ENCODE results near the gene MIB2. TPM values are rescaled to one million over a fixed set of nuclear protein-coding genes. Genes with fewer than 3 reads are reported as not detected.
"Not testable (repeated sequence)": the region's sequence is repeated elsewhere in the genome, so short reads cannot be mapped to it uniquely, and the experiment has no call there.

The MIB2 gene
- polyA plus RNA-seq, 1 donor from 2014 or later: 106 TPM

DNA sequence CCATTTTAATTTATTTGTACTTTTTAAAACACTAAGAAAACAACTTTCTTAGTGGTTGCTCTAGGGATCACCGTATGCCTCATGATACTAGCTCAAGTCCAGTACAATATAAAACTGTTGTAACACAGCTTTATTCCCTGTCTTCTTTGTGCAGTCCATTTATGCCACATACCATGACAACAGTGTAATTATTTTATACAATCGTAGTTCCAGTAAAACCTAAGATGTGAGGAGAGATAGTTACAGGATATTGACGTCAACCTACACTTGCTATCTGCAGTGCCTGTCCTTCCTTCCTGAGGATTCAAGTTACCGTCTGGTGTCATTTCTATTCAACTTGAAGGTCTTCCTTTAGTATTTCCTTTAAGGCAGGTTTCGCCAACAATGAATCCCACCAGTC lies 31.0 kb downstream of the MIB2 start:
- not testable (repeated sequence) for H3K27me3 ChIP-seq (ENCODE audit: insufficient read depth, low read depth, low read length); H3K36me3 ChIP-seq (ENCODE audit: insufficient read depth, low read length); H4K20me1 ChIP-seq (ENCODE audit: insufficient read depth); H2AFZ ChIP-seq (ENCODE audit: low read depth, low read length); H3K9me2 ChIP-seq (ENCODE audit: insufficient read depth, low read length); H3F3A ChIP-seq (ENCODE audit: insufficient read depth, low read length, poor library complexity, severe bottlenecking); H3K9ac ChIP-seq (ENCODE audit: low read length); H3K4me3 ChIP-seq (ENCODE audit: low read length); H3K9me3 ChIP-seq (ENCODE audit: low read length); H3K4me2 ChIP-seq (ENCODE audit: low read length); H3K27ac ChIP-seq (ENCODE audit: low read length); H3K79me2 ChIP-seq (replicated peaks; ENCODE audit: insufficient read depth, low read length)

DNA sequence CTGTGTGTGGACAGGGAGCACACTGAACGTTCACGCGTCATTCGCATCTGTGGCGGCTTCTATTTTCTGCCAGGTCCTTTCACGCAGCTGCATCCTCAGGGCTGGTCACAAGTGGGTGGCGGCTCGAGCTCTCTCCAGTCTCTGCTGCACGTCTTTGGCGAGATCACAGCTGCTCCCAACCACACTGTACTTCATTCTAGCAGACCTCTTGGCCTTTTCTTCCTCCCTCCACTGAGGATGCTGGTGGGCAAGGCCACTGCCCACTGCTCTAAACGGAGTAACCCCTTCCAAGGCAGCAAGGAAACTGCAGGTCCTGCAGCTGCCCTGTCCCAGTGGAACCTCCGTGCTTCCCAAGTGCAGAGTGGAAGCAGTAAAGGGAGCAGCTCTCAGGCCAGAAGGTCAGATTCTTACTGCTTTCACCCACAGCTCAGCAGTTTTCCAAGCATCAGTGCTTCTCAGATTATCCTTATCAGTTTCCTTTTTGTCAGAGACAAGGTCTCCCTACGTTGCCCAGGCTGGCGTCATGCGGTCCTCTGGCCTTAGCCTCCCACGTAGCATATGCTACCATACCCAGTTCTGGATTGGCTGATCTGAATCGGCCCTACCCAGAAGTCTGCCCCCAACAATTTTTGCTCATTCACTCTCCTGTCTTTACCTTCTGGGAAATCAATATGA lies 32.4 kb downstream of the MIB2 start:
- H3F3A ChIP-seq (ENCODE audit: insufficient read depth, low read length, poor library complexity, severe bottlenecking); H3K36me3 ChIP-seq (ENCODE audit: insufficient read depth, low read length); H3K9me2 ChIP-seq (ENCODE audit: insufficient read depth, low read length); H3K4me2 ChIP-seq (ENCODE audit: low read length); H3K27ac ChIP-seq (ENCODE audit: low read length); H2AFZ ChIP-seq (ENCODE audit: low read depth, low read length); H3K9me3 ChIP-seq (ENCODE audit: low read length); H3K4me3 ChIP-seq (ENCODE audit: low read length); H4K20me1 ChIP-seq (ENCODE audit: insufficient read depth); H3K79me2 ChIP-seq (replicated peaks; ENCODE audit: insufficient read depth, low read length); H3K27me3 ChIP-seq (ENCODE audit: insufficient read depth, low read depth, low read length); H3K9ac ChIP-seq (ENCODE audit: low read length): not testable (repeated sequence)

GRCh38 chr1:1648265-1648664 lies 33.0 kb downstream of the MIB2 start:
- H3K36me3 ChIP-seq (ENCODE audit: insufficient read depth, low read length); H3K4me2 ChIP-seq (ENCODE audit: low read length); H3K9ac ChIP-seq (ENCODE audit: low read length); H3K79me2 ChIP-seq (replicated peaks; ENCODE audit: insufficient read depth, low read length); H4K20me1 ChIP-seq (ENCODE audit: insufficient read depth); H3K4me3 ChIP-seq (ENCODE audit: low read length); H3K9me2 ChIP-seq (ENCODE audit: insufficient read depth, low read length); H3K27ac ChIP-seq (ENCODE audit: low read length); H3K27me3 ChIP-seq (ENCODE audit: insufficient read depth, low read depth, low read length); H2AFZ ChIP-seq (ENCODE audit: low read depth, low read length); H3K9me3 ChIP-seq (ENCODE audit: low read length); H3F3A ChIP-seq (ENCODE audit: insufficient read depth, low read length, poor library complexity, severe bottlenecking): not testable (repeated sequence)

DNA sequence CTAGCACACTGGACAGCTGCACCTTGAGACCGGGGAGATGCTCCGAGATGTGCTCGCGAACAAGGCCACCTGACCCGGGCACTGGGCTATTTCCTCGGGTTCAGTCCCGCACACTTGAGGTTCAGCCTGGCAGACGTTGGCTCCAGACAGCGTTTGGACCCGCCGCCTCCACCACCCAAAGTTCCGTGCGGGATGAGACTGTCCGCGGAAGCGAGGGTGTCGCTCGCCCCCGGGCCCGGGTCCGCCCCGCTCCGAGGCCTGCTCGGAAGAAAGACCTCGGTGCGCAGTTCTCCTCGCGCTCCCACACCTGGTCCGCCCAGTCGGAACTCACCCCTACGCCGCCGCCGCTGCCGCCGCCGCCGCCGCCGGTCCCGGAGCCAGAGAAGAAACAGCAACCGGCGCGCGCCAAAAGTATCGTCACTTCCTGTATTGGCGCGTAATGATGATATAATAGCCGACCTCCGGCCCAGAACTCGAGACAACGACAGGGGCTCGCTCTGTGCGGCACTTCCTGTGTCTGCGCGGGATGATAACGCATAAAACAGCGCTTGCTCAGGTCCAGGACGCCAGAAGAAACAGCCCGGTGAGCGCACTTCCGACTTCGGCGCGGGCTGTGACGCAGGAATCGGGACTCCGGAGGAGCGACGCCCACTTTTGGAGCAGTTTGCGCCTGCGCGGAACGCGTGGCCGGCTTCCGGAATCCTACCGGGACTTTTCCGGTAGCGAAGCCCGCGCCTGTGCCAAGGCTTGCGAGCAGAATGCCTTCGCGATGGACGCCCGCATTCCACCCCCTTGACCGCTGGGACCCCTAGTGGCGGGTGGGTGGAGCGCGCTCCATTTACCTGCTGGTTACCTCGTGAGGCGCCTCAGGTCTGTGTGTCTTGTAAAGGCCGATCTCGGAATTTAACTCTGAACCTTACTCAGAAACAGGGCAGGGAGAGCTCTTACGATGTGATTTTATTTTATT lies 43.6 kb downstream of the MIB2 start, which contains the start of gene CDK11B:
CDK11B (minus strand) TSS at position 422 of the 967 bp plus-strand sequence. CDS start 1,519 bp downstream, outside the sequence.
- H3K27me3 ChIP-seq (ENCODE audit: insufficient read depth, low read depth, low read length); H4K20me1 ChIP-seq (ENCODE audit: insufficient read depth); H3K4me2 ChIP-seq (ENCODE audit: low read length); H3K9me2 ChIP-seq (ENCODE audit: insufficient read depth, low read length); H3K79me2 ChIP-seq (replicated peaks; ENCODE audit: insufficient read depth, low read length); H3K36me3 ChIP-seq (ENCODE audit: insufficient read depth, low read length); H3K9me3 ChIP-seq (ENCODE audit: low read length); H3F3A ChIP-seq (ENCODE audit: insufficient read depth, low read length, poor library complexity, severe bottlenecking): not testable (repeated sequence)
- Histone ChIP-seq H3K9ac (ENCODE audit: low read length) (peak within 1 kb of the TSS; percentile 76), H3K27ac (ENCODE audit: low read length) (peak within 1 kb of the TSS; percentile 91), H3K4me3 (ENCODE audit: low read length) (peak within 1 kb of the TSS; percentile 68), H2AFZ (ENCODE audit: low read depth, low read length) (peak within 1 kb of the TSS; percentile 8)
- peak; percentile 84 for TF ChIP-seq MXI1 (conservative IDR thresholded peaks at IDR 0.05; ENCODE audit: poor library complexity, severe bottlenecking)
- TF ChIP-seq POLR2AphosphoS5 (IDR thresholded peaks at IDR 0.05): peak; percentile 77
- TF ChIP-seq RAD21 (conservative IDR thresholded peaks at IDR 0.05): peak; percentile 8
- TF ChIP-seq EP300 (conservative IDR thresholded peaks at IDR 0.05; ENCODE audit: poor library complexity, severe bottlenecking): peak; percentile 86
- TF ChIP-seq CTCF (IDR thresholded peaks at IDR 0.05; ENCODE audit: poor library complexity, severe bottlenecking): peak; percentile 50

- H3K36me3 ChIP-seq (ENCODE audit: insufficient read depth, low read length); H3K9me3 ChIP-seq (ENCODE audit: low read length); H3K27me3 ChIP-seq (ENCODE audit: insufficient read depth, low read depth, low read length); H3K27ac ChIP-seq (ENCODE audit: low read length); H3K4me2 ChIP-seq (ENCODE audit: low read length); H4K20me1 ChIP-seq (ENCODE audit: insufficient read depth); H3K4me3 ChIP-seq (ENCODE audit: low read length); H2AFZ ChIP-seq (ENCODE audit: low read depth, low read length); H3K9me2 ChIP-seq (ENCODE audit: insufficient read depth, low read length); H3K9ac ChIP-seq (ENCODE audit: low read length); H3K79me2 ChIP-seq (replicated peaks; ENCODE audit: insufficient read depth, low read length); H3F3A ChIP-seq (ENCODE audit: insufficient read depth, low read length, poor library complexity, severe bottlenecking): not testable (repeated sequence)
These were observed 47.1 kb downstream of the MIB2 start for GRCh38 chr1:1662392-1662791.

GRCh38 chr1:1662830-1663560 lies 47.7 kb downstream of the MIB2 start:
- not testable (repeated sequence) for H3K9me2 ChIP-seq (ENCODE audit: insufficient read depth, low read length); H3K36me3 ChIP-seq (ENCODE audit: insufficient read depth, low read length); H3K79me2 ChIP-seq (replicated peaks; ENCODE audit: insufficient read depth, low read length); H3K27ac ChIP-seq (ENCODE audit: low read length); H4K20me1 ChIP-seq (ENCODE audit: insufficient read depth); H3K4me3 ChIP-seq (ENCODE audit: low read length); H3K9ac ChIP-seq (ENCODE audit: low read length); H2AFZ ChIP-seq (ENCODE audit: low read depth, low read length); H3K27me3 ChIP-seq (ENCODE audit: insufficient read depth, low read depth, low read length); H3F3A ChIP-seq (ENCODE audit: insufficient read depth, low read length, poor library complexity, severe bottlenecking); H3K9me3 ChIP-seq (ENCODE audit: low read length); H3K4me2 ChIP-seq (ENCODE audit: low read length)
